Stimulated activated naive CD8-positive, alpha-beta T cell treated with anti-CD3 and anti-CD28 coated beads, Interleukin-15, amount 100 ng/mL, for 72 hours (primary cell): Measurements from ENCODE around the gene ANXA3.
A peak's percentile ranks its signal among the peaks of the same experiment; 100 is the strongest.

ENCODE experiments used
- ATAC-seq: fragments of 150-1000 bp; cut with Tn5 transposase; 2 replicates; pipeline ENCODE4 v1.10.0; 2021; ENCODE audit warnings: mild to moderate bottlenecking, moderate library complexity
- DNase-seq, 2 donors: peaks; one replicate each; pipeline ENCODE4 v3.0.0; 2021 to 2022
- H3K27ac Mint-ChIP-seq, 2 donors: one replicate each; pipeline ENCODE4 v1.8.0; 2022; ENCODE audit warnings: mild to moderate bottlenecking in 2 of 2, mixed read lengths in 2 of 2, moderate library complexity in 2 of 2
- H3K27me3 Mint-ChIP-seq: one replicate; pipeline ENCODE4 v1.8.0; 2022; ENCODE audit warnings: mixed read lengths
- H3K4me1 Mint-ChIP-seq: one replicate; pipeline ENCODE4 v1.8.0; 2022; ENCODE audit warnings: mild to moderate bottlenecking, mixed read lengths
- H3K4me3 Mint-ChIP-seq, 2 donors: one replicate each; pipeline ENCODE4 v1.8.0; 2022; ENCODE audit warnings: mild to moderate bottlenecking in 2 of 2, mixed read lengths in 2 of 2, moderate library complexity in 1 of 2
- H3K9me3 Mint-ChIP-seq, 2 donors: one replicate each; pipeline ENCODE4 v1.8.0; 2022; ENCODE audit warnings: mixed read lengths in 2 of 2

ANXA3 gene

DNA sequence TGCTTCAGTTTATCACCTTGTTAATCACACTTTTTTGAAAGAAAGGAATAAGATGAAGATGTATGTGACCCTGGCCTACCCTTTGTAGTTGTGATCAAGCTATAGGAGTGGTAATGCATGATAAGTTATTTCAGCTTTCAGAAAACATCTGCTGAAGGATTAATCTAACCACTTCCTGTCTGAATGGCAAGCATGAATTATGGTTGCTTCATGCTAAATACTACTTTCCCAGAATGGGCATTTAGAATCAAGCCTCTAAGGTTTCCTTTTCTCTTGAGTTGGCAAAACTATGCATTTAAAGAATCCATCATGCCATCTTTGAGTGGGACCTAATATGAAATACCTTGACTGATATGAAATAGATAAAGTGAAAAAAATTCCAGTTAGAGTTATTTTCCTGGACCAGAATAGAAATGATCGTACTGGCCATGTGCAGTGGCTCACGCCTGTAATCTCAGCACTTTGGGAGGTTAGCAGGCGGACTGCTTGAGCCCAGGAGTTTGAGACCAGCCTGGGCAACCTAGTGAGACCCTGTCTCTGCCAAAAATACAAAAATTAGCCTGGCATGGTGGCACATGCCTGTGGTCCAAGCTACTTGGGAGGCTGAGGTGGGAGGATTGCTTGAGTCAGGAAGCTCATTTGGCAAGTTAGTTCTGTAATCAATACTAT lies 59.1 kb downstream of the ANXA3 start:
- Mint-ChIP-seq H3K4me3 (peak overlapping the region in 1 of 2 donors; percentile 37), H3K27ac (peak overlapping the region in 1 of 2 donors; percentile 82), H3K4me1 (peaks cover 44% of the 10 kb centered on the region), H3K27me3 (no peaks in the 10 kb centered on the region), H3K9me3 (no peaks in the 10 kb centered on the region)
- ATAC-seq (no peak), DNase-seq (no peak)

DNA sequence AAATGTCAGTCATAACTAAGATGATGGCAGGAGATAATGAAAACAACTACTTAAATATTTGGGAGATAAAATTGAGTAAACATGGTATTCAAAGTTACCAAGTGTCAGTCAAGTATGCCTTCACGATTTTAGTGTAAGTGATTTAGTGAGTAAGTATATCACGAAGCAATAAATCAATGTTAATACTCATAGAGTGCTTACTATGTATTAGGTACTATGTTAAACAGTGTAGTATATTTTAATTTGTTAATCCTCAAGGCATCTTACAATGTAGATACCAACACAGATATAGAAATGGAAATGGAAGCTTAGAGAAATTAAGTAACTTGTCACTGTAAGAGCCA lies 59.6 kb downstream of the ANXA3 start:
- H3K4me3 Mint-ChIP-seq, result no peak overlapping the region
- H3K27ac Mint-ChIP-seq, result peak overlapping the region in 1 of 2 donors; percentile 82
- no peaks in the 10 kb centered on the region for H3K27me3 Mint-ChIP-seq
- peaks cover 44% of the 10 kb centered on the region for H3K4me1 Mint-ChIP-seq
- DNase-seq (no peak), ATAC-seq (no peak)
- no peaks in the 10 kb centered on the region for H3K9me3 Mint-ChIP-seq

DNA sequence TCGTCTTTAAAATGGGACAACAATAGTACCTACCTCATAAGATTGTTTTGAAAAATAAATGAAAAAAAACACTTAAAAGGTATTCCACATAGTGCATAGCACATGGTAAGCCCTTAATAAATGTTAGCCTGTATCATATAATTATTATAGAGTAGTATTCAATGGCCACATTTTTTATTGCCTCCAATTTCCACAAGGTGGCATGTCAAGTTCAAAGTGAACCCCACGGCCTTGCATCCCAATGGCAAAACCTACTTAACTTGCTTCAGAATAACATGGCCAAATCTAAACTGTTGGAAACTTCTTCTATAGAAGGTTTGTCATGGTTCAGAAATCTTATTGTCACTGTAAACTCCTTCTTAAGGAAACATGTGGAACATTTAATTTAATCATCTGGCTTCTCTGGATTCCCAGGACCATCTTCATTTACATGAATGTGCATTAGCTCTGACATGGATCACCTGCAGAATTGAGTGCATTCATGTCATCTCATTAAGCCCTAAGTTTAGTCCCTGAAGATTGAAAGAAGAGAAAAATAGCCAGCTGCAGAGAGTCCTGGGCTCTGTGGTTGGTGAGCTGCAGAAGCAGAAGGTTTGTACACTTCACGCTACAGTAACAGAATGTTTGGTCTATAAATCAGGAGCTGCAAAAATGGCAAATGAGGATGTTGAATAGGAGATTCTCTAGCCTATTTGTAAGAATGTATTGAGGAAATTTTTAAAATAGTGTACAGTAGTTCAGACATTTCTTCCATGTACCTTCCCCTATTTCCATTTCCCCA lies 61.0 kb downstream of the ANXA3 start:
- Mint-ChIP-seq H3K9me3 (no peaks in the 10 kb centered on the region), H3K27ac (peak overlapping the region in 1 of 2 donors; percentile 27), H3K4me1 (peaks cover 44% of the 10 kb centered on the region), H3K4me3 (no peak overlapping the region), H3K27me3 (no peaks in the 10 kb centered on the region)
- DNase-seq, result peak in 1 of 2 donors; percentile 23
- no peak for ATAC-seq

DNA sequence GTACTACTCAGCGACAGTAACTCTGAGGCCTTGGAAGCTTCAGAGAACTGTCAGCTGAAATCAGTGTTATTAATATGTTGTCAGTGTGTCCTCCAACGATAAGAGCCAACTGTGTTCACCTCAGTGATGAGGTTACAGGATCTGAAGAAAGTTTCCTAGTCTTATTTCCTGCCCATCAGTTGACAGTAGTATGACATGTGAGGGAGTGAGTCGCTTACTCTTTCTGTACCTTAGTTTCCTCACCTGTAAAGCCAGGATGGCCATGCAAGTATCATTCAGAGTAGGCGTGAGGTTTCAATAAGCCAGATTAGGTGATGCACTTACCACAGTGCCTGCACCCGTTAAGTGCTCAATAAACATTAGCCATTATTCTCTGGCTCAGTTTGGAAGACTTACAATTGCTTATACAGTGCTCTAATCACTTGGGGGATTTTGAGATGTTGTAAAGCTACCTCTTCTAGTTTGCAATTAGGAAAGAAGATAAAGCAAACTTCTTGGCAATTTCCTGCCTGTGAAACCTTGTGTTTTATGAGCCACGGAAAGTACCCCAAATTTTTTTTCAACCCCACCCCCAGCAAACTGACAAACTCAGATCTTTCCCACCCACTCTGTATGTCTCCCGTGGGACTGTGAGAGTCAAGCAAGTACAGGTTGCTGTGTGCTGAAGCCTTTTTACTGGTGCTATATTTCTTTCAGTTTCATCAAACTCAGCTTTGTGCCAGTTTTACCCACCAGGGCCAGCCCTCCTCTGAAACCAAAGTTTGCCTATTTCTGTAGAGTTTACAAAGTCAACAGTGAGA lies 62.2 kb downstream of the ANXA3 start:
- peak overlapping the region; percentile 31 to 36 for H3K4me3 Mint-ChIP-seq
- DNase-seq, result peak; percentile 9 to 32

DNA sequence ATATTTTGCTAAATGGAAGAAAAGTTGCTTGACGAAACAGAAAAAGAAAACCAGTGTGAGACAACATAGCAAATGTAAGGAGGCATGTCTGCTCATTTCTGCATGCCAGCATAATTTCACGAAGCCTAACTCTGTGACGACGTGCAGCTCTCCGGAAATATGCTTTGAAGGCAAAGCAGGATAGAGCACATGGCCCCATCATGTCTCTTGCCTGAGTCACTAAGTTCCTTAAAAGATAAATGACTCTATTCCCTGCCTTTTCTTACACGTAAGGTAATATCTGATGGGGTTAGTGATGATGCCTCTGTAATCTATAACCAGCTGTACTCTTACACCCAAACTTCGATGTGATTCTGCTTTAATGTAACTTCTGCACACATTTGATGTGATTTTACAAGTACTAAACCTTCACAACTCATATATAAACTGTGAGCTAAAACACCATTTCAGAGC lies 64.5 kb downstream of the ANXA3 start:
- H3K4me3 Mint-ChIP-seq, result no peak overlapping the region
- H3K9me3 Mint-ChIP-seq, result no peaks in the 10 kb centered on the region

More for the DNA sequence above, 62.2 kb downstream of the ANXA3 start:
- H3K27ac Mint-ChIP-seq, result peak overlapping the region in 1 of 2 donors; percentile 74
- peaks cover 44% of the 10 kb centered on the region for H3K4me1 Mint-ChIP-seq
- H3K9me3 Mint-ChIP-seq, result no peaks in the 10 kb centered on the region
- no peaks in the 10 kb centered on the region for H3K27me3 Mint-ChIP-seq
- peak; percentile 86 for ATAC-seq

DNA sequence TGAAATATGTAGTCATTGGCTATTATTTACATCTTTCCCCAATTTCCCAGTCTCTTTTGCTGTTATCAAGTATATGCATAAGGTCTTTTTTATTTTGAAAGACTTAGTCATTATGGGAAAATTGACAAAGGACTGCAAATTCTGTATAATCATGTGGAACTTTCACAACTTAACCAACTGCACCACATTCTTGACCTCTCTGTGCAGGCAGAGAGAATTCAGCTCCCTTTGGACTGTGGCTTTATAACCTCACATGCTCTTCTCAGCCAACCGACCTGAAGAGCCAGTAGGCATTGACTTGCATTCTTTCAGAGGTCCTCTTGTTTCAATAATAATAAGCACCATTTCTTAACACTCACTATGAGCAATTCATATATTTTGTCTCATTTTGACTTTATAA lies 66.9 kb downstream of the ANXA3 start:
- H3K9me3 Mint-ChIP-seq, result no peaks in the 10 kb centered on the region
- peaks cover 24% of the 10 kb centered on the region for H3K4me1 Mint-ChIP-seq
- H3K27ac Mint-ChIP-seq, result no peak overlapping the region
- H3K4me3 Mint-ChIP-seq, result no peak overlapping the region
- no peaks in the 10 kb centered on the region for H3K27me3 Mint-ChIP-seq
- DNase-seq (no peak), ATAC-seq (no peak)

More for the DNA sequence above, 64.5 kb downstream of the ANXA3 start:
- no peaks in the 10 kb centered on the region for H3K27me3 Mint-ChIP-seq
- H3K27ac Mint-ChIP-seq, result no peak overlapping the region
- H3K4me1 Mint-ChIP-seq, result peaks cover 36% of the 10 kb centered on the region
- ATAC-seq (no peak), DNase-seq (no peak)

DNA sequence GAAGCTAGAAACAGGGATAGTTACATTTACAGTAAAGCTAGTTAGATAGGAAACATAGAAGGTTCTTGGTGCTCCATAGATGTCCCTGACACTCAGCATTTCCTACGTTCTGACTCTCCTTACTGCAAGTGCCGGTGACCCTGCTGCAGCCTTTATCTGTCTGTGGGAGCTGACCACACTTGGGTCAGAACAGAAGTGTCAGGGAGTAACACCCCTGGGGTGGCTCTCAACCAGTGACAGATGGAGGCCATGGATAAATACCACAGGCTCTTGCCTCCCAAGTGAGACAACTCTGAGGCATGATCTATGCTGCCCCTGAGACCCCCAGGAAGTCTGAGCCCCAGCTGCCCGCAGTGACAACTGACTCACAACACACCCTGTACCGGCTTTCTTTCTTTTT lies 69.8 kb downstream of the ANXA3 start:
- DNase-seq (no peak), ATAC-seq (no peak)
- no peak overlapping the region for H3K27ac Mint-ChIP-seq
- H3K4me3 Mint-ChIP-seq, result no peak overlapping the region
- peaks cover 8% of the 10 kb centered on the region for H3K4me1 Mint-ChIP-seq
- H3K27me3 Mint-ChIP-seq, result no peaks in the 10 kb centered on the region
- H3K9me3 Mint-ChIP-seq, result no peaks in the 10 kb centered on the region

DNA sequence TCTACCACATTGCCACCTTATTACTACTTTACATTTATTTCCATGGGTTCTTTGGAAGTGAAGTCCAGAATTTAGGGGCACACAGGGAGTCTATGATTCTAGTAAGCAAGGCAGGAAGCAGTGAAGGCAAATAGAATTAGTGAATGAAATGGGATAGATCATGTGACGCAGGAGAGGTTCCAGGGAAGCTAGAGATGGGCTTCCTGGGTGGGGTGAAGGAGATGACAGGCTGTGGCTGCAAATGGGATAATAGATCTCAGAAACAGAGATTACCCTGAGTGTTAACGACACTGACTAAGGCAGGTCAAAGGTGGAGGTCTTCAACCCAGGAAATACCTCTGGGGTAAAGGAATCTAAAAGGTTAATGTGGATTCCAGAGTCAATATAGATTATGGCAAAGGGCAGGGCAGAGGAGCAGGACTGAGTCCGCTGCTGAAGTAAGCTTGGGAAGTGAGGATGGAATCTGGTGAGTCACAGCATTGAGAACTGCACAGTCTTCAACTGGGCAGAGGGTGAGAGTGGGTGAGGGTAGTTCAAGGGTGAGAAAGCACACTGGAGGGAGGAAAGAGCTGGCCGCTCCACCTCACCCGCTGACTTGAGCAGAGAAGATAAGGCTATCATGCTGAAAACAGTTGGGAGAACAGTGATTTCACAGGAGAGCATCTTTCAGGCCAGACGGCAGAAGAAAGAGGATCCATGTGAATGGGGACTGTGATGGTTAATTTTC lies 70.8 kb downstream of the ANXA3 start:
- ATAC-seq (no peak), DNase-seq (no peak)
- no peak overlapping the region for H3K4me3 Mint-ChIP-seq
- H3K9me3 Mint-ChIP-seq, result no peaks in the 10 kb centered on the region
- no peaks in the 10 kb centered on the region for H3K27me3 Mint-ChIP-seq
- H3K4me1 Mint-ChIP-seq, result peaks cover 11% of the 10 kb centered on the region
- peak overlapping the region in 1 of 2 donors; percentile 4 for H3K27ac Mint-ChIP-seq

DNA sequence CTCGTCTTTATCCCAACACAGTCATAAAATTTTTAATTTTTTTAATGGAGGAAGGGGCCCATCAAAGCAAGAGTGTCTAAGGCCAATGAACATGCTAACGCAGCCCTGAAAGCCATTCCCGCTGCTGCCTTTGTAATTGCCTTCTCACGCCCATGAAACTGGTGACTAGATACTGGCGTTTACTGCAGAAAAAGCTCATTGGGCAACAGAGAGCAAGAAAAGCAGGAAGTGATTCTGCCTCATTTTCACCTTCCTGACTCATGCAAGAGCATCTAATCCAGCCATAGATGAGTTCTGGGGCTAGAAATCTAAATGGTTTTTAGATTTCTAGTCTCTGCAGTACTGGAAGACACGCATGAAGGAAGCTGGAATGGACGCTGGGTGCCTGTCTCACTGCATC lies 72.5 kb downstream of the ANXA3 start:
- Mint-ChIP-seq H3K27ac (no peak overlapping the region), H3K9me3 (no peaks in the 10 kb centered on the region)
- ATAC-seq, result no peak

DNA sequence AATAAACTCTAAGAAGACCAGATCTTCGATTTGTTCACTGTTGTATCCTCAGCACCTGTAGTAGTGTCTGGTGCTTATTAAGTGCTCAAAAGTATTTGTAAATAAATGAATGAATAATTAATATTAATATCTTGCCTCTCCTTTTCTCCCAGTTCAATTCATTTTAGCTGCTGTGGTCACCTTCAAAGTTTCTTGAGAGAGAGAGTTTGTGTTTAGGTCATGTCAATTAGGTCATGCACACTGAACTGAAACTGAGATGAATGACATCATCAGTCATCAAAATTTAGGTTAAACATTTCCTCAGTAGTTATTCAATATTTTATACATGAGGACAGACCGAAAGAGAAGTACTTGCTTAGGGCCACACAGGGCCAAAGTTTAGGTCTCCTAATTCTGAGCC lies 73.5 kb downstream of the ANXA3 start:
- Mint-ChIP-seq H3K4me1 (peaks cover 12% of the 10 kb centered on the region), H3K9me3 (no peaks in the 10 kb centered on the region), H3K4me3 (no peak overlapping the region), H3K27ac (peak overlapping the region in 1 of 2 donors; percentile 65), H3K27me3 (no peaks in the 10 kb centered on the region)
- ATAC-seq (peak; percentile 62), DNase-seq (no peak)

More for the DNA sequence above, 72.5 kb downstream of the ANXA3 start:
- peaks cover 12% of the 10 kb centered on the region for H3K4me1 Mint-ChIP-seq
- DNase-seq, result no peak
- H3K4me3 Mint-ChIP-seq, result no peak overlapping the region
- no peaks in the 10 kb centered on the region for H3K27me3 Mint-ChIP-seq

DNA sequence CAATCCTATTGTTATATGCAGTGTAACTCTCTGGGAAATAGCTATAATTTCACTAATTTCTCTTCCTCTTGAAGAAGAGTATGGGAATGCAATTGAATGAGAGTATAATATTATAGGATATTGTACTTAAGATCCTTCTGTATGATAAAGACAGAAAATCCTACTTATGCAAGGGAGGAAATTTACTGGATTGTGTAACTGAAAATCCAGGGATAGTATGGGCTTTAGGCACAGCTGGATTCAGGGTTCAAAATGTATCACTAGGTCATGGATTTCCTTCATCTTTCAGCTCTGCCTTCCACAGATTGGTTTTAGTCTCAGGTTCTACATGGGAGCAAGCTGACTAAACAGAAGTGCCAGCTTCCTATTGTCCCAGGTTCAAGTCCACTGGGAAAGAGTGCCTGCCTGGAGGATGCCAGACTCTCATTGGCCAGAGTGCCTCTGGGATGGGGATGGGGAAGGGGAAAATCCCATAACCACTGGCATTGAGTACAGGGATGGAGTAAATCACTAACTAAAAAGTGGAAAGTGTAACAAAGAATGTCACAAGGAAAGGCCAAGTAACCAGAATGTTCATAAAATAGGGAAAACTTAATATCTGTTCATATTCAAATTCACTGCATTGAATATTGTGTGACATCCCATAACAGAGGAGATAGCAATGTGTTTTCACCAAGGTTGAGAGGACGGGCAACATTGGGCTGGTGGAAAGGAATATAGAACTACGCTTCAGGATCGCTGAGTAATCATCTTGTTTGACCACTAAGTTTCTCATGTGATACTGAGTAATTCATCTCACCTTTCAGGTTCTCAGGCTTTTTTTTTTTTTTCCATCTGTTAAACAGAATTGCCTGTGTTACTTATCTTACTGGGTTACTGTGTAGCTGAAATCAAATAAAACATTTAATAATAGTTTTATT lies 75.7 kb downstream of the ANXA3 start:
- no peaks in the 10 kb centered on the region for H3K9me3 Mint-ChIP-seq
- no peak overlapping the region for H3K27ac Mint-ChIP-seq
- DNase-seq (no peak), ATAC-seq (peak; percentile 46)
- no peaks in the 10 kb centered on the region for H3K27me3 Mint-ChIP-seq
- H3K4me1 Mint-ChIP-seq, result peaks cover 6% of the 10 kb centered on the region
- H3K4me3 Mint-ChIP-seq, result no peak overlapping the region

DNA sequence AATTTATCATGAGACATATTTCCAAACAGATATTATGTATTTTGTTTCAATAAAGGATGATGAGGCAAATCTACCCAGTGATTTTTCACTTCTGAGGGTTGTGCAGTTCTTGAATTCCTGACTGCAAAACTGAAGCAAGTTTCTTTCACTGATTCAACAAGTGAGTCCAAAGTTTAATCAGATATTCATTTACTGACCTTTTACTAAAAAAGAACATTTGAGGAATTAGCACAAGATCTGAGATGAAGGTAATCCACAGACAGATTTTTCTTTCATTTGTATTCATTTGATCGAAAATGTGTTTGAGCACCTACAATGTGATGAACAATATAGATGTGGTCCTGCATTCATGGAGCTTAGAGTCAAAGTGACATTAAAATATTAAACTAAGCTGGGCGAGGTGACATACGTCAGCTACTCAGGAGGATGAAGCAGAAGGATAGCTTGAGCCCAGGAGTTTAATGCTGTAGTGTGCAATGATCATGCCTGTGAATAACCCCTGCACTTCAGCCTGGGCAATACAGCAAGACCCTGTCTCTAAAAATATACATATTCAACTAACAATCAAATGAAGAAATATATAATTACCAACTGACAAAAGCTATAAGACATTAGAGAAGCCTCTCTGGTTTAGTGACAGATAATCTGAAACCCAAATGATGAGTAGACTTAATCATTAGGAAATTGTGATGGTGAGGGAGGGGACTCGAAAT lies 76.6 kb downstream of the ANXA3 start:
- Mint-ChIP-seq H3K27me3 (no peaks in the 10 kb centered on the region), H3K27ac (peak overlapping the region in 1 of 2 donors; percentile 15), H3K9me3 (no peaks in the 10 kb centered on the region), H3K4me1 (peaks cover 5% of the 10 kb centered on the region), H3K4me3 (no peak overlapping the region)
- no peak for DNase-seq
- no peak for ATAC-seq

DNA sequence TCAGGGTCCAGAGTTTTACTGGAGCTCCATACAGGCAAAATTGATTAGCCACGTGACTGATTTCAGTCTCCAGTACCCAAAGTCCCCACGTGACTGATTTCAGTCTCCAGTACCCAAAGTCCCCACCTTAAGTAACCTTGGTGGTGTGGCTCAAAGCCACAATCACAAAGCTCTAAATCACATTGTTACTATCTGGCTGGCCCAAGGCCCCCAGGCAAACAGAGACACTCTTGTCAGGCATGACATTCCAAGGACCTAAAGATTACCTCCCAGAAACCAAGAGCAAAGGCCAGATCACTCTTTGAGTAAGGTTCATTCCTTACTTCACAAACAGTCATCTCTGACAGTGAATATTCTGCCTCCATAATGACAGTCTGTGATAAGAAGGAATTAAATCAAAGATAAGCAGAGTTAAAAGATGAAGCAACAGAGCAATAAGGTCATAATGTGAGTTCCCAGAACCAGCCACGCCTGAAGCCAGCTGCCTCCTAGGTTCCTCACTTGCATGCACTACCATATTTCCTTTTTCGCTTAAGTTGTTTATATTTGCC lies 78.5 kb downstream of the ANXA3 start:
- DNase-seq (no peak), ATAC-seq (peak; percentile 37)
- Mint-ChIP-seq H3K9me3 (no peaks in the 10 kb centered on the region), H3K27me3 (no peaks in the 10 kb centered on the region), H3K27ac (no peak overlapping the region), H3K4me3 (no peak overlapping the region), H3K4me1 (peaks cover 5% of the 10 kb centered on the region)

DNA sequence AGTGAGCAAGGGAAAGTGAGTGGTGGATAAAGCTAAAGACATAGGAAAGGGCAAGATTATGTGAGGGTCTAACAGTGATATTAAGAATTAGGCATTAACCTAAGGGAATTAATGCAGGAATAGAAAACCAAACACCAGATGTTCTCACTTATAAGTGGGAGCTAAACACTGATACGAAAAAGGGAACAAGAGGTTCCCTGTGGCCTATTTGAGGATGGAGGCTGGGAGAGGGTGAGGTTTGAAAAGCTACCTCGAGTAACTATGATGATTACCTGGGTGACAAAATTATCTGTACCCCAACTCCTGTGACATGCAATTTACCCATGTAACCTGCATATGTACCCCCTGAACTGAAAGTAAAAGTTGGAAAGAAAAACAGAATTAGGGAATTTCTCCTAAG lies 79.0 kb downstream of the ANXA3 start:
- ATAC-seq (no peak), DNase-seq (no peak)
- Mint-ChIP-seq H3K27ac (no peak overlapping the region), H3K9me3 (no peaks in the 10 kb centered on the region), H3K4me1 (peaks cover 5% of the 10 kb centered on the region), H3K27me3 (no peaks in the 10 kb centered on the region), H3K4me3 (no peak overlapping the region)
